ENCODE data around the gene KRT74.

Gene KRT74

DNA sequence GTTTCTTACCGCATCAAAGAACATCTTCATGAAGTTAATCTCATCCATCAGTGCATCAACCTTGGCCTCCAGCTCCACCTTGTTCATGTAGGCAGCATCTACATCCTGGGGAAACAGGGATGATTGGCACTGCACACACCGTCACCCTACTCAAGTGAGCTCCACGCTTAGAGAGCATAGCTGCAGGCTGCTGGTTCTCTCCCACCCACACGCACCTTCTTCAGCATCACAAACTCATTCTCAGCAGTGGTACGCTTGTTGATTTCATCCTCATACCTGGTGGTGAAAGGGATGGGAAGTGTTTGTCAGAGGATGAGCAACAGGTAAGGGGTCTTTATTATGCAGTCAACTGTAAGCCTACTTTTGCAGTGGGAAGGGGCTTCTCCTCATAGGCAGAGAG lies 55.8 kb downstream of the KRT74 start:
- DNase-seq (ENCODE audit: low read depth) = no peak
- TF ChIP-seq, protein P1, sequence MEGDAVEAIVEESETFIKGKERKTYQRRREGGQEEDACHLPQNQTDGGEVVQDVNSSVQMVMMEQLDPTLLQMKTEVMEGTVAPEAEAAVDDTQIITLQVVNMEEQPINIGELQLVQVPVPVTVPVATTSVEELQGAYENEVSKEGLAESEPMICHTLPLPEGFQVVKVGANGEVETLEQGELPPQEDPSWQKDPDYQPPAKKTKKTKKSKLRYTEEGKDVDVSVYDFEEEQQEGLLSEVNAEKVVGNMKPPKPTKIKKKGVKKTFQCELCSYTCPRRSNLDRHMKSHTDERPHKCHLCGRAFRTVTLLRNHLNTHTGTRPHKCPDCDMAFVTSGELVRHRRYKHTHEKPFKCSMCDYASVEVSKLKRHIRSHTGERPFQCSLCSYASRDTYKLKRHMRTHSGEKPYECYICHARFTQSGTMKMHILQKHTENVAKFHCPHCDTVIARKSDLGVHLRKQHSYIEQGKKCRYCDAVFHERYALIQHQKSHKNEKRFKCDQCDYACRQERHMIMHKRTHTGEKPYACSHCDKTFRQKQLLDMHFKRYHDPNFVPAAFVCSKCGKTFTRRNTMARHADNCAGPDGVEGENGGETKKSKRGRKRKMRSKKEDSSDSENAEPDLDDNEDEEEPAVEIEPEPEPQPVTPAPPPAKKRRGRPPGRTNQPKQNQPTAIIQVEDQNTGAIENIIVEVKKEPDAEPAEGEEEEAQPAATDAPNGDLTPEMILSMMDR (IDR thresholded peaks at IDR 0.05; ENCODE audit: control insufficient read depth, extremely low read depth, insufficient read depth) = no peak
- no peak overlapping the region for H3K4me3 ChIP-seq (ENCODE audit: low read depth, low read length)

DNA sequence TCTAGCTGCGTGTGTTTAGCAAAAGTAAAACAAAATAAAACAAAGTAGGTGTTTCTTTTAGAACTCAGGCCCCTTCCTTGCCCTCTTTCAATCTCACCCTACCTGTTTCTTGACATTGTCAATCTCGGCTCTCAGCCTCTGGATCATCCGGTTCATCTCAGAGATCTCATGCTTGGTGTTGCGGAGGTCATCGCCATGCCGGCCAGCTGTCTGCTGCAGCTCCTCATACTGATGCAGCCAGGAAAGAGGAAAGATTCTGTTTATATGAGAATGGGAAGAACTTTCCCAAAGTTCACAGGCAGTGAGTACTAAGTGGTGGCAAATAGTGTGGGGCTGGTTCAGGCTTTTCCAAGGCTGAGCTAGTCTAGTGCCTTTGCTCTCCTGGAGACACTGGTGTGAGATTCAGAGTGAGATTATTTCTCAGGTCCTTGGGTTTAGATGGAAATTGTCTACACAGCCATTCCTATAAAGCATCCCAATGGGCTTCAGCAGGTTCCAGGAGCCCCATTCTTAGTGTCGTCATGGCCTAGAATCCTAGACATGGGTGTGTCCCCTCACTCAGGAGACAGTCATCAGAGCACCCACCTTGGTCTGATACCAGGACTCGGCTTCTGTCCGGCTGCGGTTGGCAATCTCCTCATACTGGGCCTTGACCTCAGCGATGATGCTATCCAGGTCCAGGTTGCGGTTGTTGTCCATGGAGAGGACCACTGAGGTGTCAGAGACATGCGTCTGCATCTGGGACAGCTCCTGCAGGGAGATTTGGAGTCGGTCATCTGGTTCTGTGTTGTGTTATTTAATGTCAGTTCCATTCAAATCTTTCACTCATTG lies 56.4 kb downstream of the KRT74 start:
- H3K4me3 ChIP-seq (ENCODE audit: low read depth, low read length) = no peak overlapping the region
- no peak for DNase-seq (ENCODE audit: low read depth)
- TF ChIP-seq, protein P1 (IDR thresholded peaks at IDR 0.05; ENCODE audit: control insufficient read depth, extremely low read depth, insufficient read depth) = no peak

DNA sequence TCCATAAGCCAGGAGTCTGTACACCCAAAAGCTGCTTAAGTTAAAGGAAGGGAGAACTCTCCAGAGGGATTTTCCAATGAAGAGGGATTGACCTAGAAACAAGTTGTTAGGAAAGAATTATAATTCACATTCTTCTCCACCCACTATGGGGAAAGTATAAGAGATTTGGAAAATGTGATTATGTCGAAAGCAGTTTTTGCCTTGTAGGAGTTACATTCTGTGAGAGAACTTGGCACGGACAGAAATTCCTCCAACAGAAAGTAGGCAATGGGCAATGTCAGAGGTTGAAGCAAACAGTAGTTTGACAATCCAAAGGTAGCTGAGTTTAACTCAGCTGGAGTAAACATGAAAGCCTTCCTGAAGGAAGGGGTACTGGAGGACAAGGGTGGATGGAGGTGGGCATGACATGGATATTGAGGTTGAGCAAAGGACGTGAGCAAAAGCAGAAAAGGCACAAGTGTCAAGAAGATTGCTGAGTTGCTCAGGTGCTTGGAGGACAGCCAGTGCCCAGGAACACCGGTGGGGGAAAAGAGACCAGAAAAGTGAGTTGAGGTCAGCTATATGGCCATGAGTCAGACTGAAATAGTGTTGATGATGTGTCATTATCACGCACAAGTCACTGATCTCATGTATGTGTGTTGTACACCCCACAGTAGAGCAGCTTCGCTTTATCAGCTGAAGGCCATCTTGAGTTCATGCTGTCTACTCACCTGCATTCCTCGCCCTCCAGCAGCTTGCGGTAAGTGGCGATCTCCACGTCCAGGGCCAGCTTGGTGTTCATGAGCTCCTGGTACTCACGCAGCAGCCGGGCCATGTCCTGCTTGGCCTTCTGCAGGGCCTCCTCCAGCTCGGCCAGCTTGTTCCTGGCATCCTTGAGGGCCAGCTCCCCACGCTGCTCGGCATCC lies 57.5 kb downstream of the KRT74 start:
- TF ChIP-seq, protein P1 (IDR thresholded peaks at IDR 0.05; ENCODE audit: control insufficient read depth, extremely low read depth, insufficient read depth) = no peak
- no peak overlapping the region for H3K4me3 ChIP-seq (ENCODE audit: low read depth, low read length)
- DNase-seq (ENCODE audit: low read depth) = no peak

Data from LNCaP clone FGC (cell line).